B cell (primary cell): ENCODE data around the gene KLHL11.

Experiments used
- CTCF ChIP-seq: fragments of 200-600 bp; IDR thresholded peaks from one replicate; pipeline ENCODE4 v1.8.0; 2022; ENCODE audit warnings: antibody characterized with exemption, mild to moderate bottlenecking
- EZH2 ChIP-seq: IDR thresholded peaks from 2 replicates; pipeline ENCODE4 v1.6.1; 2012; ENCODE audit warnings: borderline replicate concordance, low read depth, mild to moderate bottlenecking, moderate library complexity, low read length; ENCODE audit not compliant: insufficient read depth, poor library complexity, severe bottlenecking

- TF ChIP-seq CTCF (peak; percentile 1), EZH2 (no peak)
Observed at GRCh38 chr17:41864498-41864835, 756 bp downstream of the KLHL11 start.
